EH (cell line): Measurements from ENCODE around the gene GAB4.

Experiments
- DNase-seq: peaks from one replicate; pipeline ENCODE4 v3.0.0-alpha.2; 2015; ENCODE audit warnings: low read depth

Gene GAB4

DNA sequence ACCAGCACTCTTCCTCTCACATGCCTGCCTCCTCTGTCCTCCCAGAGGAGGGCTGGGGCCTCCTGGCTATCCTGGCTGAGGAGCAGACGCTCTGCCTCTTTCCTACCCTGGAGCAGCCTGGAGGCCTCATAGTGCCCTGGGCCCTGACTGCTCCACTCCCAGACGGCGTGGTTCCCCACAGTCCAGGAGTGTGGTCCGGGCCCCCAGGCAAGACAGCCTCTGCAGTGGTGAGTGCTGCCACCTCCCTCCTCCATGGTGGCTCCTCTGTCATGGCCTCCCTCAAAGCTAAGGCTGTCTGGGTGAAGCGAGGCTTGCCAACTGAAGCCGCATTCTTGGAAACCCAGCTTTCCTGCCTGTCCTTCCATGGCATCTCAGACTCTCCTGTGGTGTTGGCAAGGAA is 19.8 kb downstream of the GAB4 start:
- DNase-seq, result no peak

GRCh38 chr22:16987822-16988221 is 20.2 kb downstream of the GAB4 start:
- no peak for DNase-seq

GRCh38 chr22:16975155-16975885 is 32.7 kb downstream of the GAB4 start:
- DNase-seq, result no peak

- no peak for DNase-seq
These were observed 33.5 kb downstream of the GAB4 start for GRCh38 chr22:16974298-16975084.

DNA sequence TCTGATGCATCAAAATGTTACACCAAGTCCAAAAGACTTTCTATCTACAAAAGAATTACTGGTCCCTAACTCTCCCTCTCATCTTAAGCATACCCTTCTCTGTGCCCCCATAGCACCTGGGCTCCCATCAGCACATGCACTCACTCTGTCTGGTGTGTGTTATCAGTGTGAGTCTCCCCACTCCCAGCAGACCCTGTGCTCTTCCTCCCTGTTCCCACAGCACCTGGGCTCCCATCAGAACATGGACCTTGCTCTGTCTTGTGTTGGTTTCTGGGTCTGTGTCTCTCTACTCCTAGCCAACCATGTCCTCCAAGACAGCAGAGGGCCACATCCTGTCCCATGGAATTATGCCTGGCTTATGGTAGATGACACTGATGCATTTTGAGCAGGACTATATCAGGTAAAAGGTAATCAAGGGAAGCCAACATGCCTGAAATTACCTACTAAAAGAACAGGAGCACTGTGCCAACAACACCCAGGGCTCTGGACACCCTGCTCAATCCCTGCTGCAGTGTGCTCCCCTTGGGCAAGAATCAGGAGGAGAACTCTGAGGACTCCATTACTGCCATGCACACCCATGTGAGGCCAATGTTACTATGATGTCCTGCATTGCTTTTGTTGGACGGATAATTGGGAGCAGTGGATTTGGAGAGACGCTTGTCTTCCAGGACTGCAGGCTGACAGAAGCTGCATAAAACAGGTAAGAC is 34.3 kb downstream of the GAB4 start:
- no peak for DNase-seq

GRCh38 chr22:16972311-16972710 is 35.7 kb downstream of the GAB4 start:
- no peak for DNase-seq

GRCh38 chr22:16970446-16970845 is 37.6 kb downstream of the GAB4 start:
- no peak for DNase-seq

- DNase-seq, result no peak
These were observed 38.3 kb downstream of the GAB4 start for GRCh38 chr22:16969508-16970327.

- DNase-seq, result no peak
These were observed 39.8 kb downstream of the GAB4 start for GRCh38 chr22:16968218-16968595.

DNA sequence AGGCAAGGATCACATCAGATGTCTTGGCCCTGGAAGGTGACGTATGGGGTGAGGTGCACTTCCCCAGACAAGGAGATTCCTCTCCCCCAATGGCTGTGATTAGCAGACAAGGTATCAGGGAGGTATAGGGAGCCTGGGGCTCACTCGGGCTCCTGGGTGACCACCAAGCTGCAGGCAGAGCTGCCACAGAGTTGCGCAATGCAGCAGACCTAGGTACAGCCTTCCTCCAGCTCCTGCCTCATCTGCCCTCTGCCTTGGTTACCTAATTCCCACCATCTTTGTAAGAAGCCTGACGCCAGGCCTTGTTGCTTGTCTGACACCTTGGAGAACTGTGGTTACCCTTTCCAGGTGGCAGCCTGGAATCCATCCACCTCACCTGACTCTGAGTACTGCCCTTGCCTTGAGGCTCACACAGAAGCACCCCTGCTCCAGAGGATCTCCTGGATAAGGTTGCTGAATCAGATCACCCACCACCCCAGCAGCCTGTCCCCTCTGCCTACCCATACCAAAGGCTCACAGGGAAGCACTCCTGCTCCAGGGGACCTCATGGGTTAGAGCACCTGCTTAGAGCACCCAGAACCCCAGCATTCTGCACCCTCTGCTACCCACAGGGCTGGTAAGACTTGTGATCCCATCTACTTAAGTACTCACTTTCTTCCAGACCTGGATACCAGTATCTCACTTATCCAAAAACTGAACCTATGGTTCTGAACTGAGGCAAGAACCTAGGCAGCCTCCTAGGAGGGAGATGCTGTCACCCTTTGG is 40.4 kb downstream of the GAB4 start:
- DNase-seq, result no peak

DNA sequence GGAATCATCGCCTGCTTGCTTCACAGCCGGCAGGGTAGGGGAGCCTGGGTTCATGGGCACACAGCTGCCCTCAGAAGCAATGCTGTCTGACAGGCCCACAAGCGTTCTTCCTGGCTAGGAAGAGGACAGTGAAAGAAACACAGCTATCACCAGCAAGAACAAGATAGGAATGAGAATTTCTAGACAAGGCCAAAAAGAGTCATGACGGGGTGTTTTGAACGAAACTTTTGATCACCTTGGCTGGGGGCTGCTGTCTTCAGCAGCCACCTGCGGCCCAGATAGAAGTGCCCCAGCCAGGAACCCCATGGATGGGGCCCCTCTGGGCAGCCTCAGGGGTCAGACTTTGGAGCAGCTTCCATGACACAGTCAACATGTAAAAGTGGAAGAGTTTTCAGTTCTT is 41.8 kb downstream of the GAB4 start:
- DNase-seq, result no peak

GRCh38 chr22:16965560-16965959 is 42.5 kb downstream of the GAB4 start:
- DNase-seq, result no peak

DNA sequence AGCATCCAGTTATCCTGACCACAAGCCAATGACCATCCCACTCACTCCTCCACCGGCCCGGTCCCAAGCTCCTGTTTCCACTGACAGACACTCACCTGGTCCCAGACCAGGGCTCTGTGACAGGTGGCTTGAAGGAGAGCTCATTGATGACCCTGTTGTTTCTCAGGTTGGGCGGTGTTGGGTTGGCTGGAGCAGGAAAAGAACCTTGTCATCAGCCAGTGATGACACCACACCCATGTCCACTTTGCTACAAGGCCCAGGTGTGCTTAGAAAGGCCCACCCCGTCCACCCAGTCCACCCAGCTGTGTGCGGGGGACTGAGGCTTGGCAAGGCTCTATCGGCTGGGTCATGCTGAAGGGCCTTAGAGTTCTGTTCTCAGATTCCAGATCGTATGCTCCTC is 42.9 kb downstream of the GAB4 start:
- no peak for DNase-seq

DNA sequence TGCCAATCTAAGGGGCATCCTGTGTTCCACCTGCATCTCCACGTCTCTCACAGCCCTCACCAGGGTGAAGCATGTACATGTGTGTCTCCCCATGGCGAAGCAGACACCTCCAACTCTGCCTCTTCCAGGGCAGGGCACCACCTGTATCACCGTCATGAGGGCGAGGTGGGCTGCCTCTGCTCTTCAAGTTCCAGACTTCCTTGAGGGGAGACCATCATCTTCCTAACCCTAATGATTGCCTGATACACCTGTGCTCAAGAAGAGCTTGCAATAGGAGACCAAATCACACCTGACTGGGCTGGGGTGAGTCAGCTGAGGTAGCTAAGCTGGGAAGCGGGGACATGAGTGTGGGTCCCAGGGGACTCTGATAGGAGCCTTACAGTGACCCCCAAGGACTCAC is 43.7 kb downstream of the GAB4 start:
- no peak for DNase-seq

- DNase-seq, result no peak
These were observed 44.7 kb downstream of the GAB4 start for GRCh38 chr22:16963189-16963945.

GRCh38 chr22:16962501-16962900 is 45.5 kb downstream of the GAB4 start:
- no peak for DNase-seq

GRCh38 chr22:16961477-16962186 is 46.4 kb downstream of the GAB4 start:
- DNase-seq, result no peak

- DNase-seq, result no peak
These were observed 47.2 kb downstream of the GAB4 start for GRCh38 chr22:16960884-16961249.

DNA sequence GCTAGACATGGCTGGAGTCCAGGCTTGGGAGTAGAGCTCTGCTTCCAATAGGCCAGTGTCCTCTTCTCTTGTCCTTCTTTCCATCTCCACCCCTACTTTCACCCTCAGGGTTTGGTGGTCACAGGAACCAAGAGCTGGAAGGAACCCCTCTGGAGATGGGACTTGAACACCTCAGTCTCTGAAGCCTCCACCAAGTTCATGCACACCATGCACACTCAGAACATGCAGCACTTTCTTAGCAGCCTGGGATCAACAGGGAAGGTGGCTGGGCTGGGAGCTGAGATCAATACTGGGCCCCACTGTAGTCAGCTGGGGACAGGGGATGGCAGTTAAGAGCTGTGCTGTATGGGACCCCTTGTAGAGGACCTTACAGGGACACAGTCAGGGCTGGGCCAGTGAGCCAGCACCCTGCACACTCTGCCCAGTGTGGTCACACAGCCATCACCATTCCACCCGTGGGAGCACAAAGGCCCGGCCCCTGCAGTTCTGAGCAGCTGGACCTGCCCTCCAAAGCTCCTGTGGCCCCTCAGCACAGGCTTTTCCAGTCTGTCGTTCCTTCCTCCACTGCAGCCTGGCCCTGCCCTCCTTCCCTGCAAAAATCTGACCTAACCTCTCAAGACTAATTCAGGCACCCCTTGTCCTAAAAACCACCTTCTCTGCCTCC is 47.7 kb downstream of the GAB4 start:
- DNase-seq, result no peak
